GM21786 (cell line): Measurements from ENCODE around the gene DGKD.

Experiments used
- ATAC-seq: cut with Tn5 transposase; IDR thresholded peaks from one replicate; pipeline ENCODE4 v1.9.1; 2021; ENCODE audit not compliant: unreplicated experiment

DGKD gene

GRCh38 chr2:233440714-233441113 lies 86.4 kb downstream of the DGKD start:
- ATAC-seq: no peak

GRCh38 chr2:233441161-233442027 lies 87.1 kb downstream of the DGKD start:
- no peak for ATAC-seq

- ATAC-seq: no peak
Measured at GRCh38 chr2:233442028-233442310, 87.7 kb downstream of the DGKD start.

GRCh38 chr2:233443511-233444183 lies 89.4 kb downstream of the DGKD start:
- ATAC-seq: no peak

- no peak for ATAC-seq
Measured at GRCh38 chr2:233444501-233444900, 90.2 kb downstream of the DGKD start.

- no peak for ATAC-seq
Measured at GRCh38 chr2:233445152-233445830, 91.0 kb downstream of the DGKD start.

GRCh38 chr2:233446121-233446520 lies 91.8 kb downstream of the DGKD start:
- ATAC-seq: no peak

GRCh38 chr2:233446606-233447305 lies 92.5 kb downstream of the DGKD start:
- no peak for ATAC-seq

- ATAC-seq: no peak
Measured at GRCh38 chr2:233447506-233448219, 93.4 kb downstream of the DGKD start.

- no peak for ATAC-seq
Measured at GRCh38 chr2:233448220-233448559, 93.9 kb downstream of the DGKD start.

- no peak for ATAC-seq
Measured at GRCh38 chr2:233448575-233448974, 94.3 kb downstream of the DGKD start.

GRCh38 chr2:233449081-233449901 lies 95.0 kb downstream of the DGKD start:
- ATAC-seq: no peak

- no peak for ATAC-seq
Measured at GRCh38 chr2:233449921-233450863, 95.9 kb downstream of the DGKD start.

GRCh38 chr2:233450864-233451575 lies 96.7 kb downstream of the DGKD start:
- no peak for ATAC-seq

- ATAC-seq: no peak
Measured at GRCh38 chr2:233451950-233452349, 97.7 kb downstream of the DGKD start.

GRCh38 chr2:233453111-233453915 lies 99.0 kb downstream of the DGKD start:
- no peak for ATAC-seq

GRCh38 chr2:233453916-233454315 lies 99.6 kb downstream of the DGKD start:
- no peak for ATAC-seq
